Activated T-helper 9 cell treated with anti-CD3 and anti-CD28 coated beads, Interleukin-2, amount 50 U/mL, for 16 hours (primary cell): Measurements from ENCODE around the gene KIF5C.

ENCODE experiments used
- DNase-seq: peaks from one replicate; pipeline ENCODE4 v3.0.0-alpha.2; 2020; ENCODE audit warnings: low read depth

Gene KIF5C

GRCh38 chr2:148926291-148926961 lies 51.4 kb downstream of the KIF5C start:
- peak; percentile 28 for DNase-seq

- DNase-seq, result peak; percentile 2
These were observed 52.0 kb downstream of the KIF5C start for GRCh38 chr2:148926981-148927401.

- no peak for DNase-seq
These were observed 53.4 kb downstream of the KIF5C start for GRCh38 chr2:148928395-148928794.

DNA sequence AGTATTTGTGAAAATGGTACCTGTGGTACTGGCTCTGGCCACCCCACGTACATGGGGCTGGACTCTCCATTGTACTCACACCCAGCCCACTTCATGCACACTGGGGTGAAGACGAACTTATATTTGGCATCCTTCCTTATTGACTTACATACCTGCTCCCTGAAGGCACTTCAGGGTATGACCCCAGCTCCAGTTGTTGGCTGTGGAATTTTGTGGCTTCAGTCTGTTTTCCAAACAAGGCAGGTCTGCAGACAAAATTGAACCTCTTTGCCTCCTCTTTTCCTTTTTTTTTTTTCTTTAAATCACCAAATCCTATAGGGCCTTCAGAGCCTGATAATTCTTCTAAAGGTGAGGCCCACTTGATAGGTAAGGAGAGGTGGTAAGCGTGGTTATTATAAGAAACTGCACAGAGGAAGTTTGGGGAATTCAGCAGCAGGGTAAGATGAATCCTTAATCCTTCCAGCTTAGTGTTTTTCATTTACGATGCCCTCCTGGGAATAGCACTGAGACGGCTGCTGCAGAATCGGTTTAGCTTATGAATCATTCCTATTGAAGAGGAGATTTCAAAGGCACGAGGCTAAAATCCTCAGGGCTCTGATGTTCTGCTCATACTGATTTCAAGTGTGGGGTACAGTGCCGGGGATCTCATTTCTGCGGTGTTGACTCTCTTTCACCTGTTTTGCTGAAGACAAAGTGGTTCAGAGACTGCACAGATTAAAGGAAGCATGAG lies 55.2 kb downstream of the KIF5C start:
- DNase-seq, result no peak

GRCh38 chr2:148932536-148932935 lies 57.5 kb downstream of the KIF5C start:
- no peak for DNase-seq

DNA sequence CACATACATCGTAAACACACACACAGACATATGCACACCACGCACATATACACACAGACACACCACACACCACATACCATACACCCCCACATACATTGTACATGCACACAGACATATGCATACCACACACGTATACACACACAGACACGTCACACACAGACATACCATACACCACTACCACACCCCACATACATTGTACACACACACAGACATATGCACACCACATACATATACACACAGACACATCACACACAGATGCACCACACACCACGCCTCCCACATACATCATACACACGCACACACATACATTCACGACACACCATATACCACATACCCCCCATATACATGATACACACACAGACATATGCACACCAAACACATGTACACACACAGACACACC lies 58.4 kb downstream of the KIF5C start:
- no peak for DNase-seq

GRCh38 chr2:148935791-148936190 lies 60.8 kb downstream of the KIF5C start:
- DNase-seq, result no peak

DNA sequence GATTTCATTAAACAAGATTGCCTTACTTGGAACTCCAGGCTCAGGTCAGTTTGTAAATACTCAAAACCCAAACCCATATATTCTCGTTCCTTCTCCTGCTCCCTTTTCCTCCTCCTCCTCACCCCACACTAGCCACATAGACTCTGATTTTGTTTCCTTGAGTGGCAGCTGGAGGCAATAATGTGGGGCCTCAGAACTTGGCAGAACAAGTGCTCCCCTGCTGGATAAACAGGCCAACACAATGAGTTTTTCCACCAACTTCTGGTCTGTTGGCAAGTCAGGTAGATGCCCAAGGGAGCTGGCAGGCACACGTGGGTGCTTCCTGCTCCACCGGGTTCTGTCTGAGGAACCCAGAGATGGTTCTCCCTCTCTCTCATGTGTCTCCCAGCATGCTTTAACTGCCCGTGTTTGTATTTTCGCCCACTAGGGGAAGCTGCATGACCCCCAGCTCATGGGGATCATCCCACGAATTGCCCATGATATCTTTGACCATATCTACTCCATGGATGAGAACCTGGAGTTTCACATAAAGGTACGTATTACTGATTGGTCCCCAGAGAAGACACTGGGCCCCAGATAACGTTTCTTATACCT lies 61.9 kb downstream of the KIF5C start:
- no peak for DNase-seq

- DNase-seq, result no peak
These were observed 64.2 kb downstream of the KIF5C start for GRCh38 chr2:148939271-148939670.

- no peak for DNase-seq
These were observed 68.1 kb downstream of the KIF5C start for GRCh38 chr2:148943097-148943496.

- no peak for DNase-seq
These were observed 69.5 kb downstream of the KIF5C start for GRCh38 chr2:148944536-148944935.

DNA sequence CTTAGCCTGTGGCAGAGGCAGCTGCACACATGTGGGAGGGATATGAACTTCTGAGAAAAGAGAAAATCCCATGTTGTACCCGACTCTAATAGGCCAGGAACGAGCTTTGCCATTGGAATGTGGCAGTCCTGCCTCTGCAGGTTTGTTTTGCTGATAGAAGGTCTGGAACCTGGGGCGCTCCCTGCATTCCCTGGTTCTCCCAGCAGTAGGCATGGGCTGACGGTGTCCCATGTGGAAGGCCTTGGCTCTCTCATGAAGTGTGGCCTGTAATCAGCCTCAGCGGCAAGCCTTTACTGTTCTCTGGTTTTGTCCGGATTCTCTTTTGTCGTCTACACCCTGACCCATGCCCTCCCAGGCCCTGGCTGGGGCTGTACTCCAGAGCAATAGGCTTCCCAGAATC lies 72.3 kb downstream of the KIF5C start:
- DNase-seq, result no peak

- DNase-seq, result no peak
These were observed 73.8 kb downstream of the KIF5C start for GRCh38 chr2:148948868-148949267.

DNA sequence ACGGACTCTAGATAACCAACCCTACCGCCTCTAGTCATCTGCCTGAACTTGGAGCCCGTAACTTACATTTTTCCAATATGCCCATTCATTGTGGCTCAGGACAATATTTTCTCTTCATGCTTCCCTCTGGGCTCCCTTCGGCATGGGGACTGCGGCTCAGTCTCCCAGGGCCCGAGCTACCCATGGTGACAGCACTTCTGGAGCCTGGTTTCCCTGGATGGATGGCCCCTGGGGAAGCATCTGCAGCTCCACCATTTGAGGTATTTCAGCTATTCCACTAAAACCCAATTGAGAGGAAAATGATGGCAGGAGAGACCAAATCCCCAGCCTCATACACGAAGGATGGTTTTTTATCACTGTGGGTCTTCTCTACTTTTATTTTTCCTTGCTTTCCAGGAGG lies 74.3 kb downstream of the KIF5C start:
- no peak for DNase-seq

- no peak for DNase-seq
These were observed 77.6 kb downstream of the KIF5C start for GRCh38 chr2:148952621-148953020.

DNA sequence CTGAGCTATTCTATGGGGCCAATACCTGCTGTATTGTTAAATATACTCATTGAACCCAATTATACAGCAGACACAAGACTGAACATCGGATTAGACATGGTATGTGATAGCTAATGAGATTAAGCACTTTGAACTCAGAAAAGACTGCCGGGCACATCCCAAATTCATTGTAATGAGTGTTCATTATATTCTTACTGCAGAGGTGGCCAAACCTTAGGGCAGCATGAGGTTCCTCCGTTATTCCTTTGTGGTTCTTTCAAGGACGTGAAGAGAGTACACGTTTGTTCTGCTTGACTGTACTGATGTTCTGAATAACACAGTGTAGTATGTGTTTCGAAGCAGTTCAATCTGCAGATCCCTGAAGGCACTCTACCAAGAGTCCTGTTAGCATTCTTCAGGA lies 78.4 kb downstream of the KIF5C start:
- no peak for DNase-seq

- DNase-seq, result no peak
These were observed 79.5 kb downstream of the KIF5C start for GRCh38 chr2:148954536-148954935.

DNA sequence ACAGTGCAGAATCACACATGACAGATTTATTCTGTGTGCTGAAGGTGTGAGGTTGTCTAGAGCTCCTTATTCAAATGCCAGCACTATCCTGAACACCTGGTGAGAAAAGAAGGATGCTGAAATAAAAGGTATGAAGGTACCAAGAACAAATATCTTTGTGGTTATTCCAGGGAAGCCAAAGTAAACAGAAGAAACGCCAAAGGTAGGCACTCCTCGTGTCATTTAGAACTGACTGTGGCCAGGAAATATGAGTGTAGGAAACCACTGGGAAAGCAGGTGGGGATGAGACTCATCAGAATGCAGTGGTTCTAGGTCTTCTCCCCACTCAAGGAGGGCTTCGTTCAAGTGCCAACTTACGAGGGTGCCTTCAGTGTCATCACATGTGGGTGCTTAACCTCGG lies 80.8 kb downstream of the KIF5C start:
- DNase-seq, result no peak

DNA sequence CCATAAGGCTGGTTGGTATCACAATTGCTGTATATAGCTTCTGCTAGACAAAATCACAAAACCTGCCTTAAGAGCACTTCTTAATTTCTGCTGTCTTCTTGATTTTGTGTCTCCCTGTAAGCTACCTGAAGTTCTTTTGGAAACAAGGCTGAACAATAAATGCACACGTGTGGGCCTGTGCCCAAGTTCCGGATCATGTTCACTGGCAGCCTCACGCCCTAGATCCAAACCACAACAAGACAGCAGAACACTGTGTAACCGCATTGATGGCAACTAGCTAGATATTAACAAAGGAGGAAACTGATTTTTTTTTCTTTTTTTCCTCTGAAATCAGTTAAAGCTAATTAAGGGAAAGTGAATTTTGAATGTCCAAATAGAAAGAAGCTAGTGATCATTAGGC lies 82.0 kb downstream of the KIF5C start:
- no peak for DNase-seq

DNA sequence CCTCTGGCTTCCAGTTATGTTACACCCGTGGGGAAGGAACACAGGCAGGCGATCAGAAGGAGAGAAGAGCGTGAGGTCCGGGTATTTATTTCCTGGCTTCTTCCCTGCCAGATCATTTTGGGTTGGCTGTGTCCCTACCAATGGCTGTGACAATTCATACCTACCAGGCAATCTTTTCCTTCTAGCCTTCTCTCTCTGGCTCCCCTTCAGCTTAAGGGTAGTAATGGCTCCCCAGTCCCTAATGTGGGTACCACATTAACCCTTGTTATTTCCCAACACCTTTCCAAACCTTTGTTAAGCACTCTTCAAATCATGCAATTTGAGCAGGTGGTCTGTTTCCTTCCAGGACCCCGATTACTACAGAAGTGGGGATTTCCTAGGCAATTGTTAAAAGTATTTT lies 84.7 kb downstream of the KIF5C start:
- no peak for DNase-seq

DNA sequence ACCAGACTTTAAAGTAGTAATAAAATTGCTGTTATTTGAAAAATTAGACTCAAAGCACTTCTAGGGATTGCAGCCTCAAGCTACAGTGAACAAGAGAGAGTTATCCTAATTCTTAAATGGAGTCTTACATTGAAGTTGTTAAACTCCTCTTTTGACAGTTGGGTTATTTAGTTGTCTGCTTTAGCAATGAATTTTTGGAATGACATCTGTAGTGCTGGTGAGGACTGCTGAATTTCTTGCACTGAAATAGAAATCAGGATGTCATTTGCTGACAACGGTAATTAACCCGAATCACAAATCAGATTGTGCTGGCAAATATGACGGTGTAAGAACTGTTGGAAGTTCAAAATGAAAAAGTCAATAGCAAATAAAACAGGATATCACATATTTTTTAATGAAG lies 85.5 kb downstream of the KIF5C start:
- no peak for DNase-seq

DNA sequence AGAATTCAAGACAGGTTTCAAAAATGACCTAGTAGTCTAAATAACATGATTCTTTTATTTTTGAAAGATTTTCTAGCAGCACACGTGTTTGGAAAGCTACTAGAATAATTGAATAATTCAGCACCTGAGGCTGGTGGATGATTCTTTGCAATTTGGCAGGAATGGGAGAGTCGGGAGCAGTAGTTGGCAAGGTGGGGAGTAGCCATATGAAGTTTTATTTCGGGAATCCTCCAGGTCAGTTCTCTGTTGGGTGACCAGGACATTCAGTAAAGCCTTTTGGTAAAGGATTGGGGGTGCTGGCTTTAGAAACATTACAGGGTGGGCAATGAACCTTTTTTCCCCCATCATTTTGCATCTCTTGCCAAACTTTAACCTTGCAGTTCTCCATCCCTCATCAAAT lies 88.4 kb downstream of the KIF5C start:
- DNase-seq, result no peak

DNA sequence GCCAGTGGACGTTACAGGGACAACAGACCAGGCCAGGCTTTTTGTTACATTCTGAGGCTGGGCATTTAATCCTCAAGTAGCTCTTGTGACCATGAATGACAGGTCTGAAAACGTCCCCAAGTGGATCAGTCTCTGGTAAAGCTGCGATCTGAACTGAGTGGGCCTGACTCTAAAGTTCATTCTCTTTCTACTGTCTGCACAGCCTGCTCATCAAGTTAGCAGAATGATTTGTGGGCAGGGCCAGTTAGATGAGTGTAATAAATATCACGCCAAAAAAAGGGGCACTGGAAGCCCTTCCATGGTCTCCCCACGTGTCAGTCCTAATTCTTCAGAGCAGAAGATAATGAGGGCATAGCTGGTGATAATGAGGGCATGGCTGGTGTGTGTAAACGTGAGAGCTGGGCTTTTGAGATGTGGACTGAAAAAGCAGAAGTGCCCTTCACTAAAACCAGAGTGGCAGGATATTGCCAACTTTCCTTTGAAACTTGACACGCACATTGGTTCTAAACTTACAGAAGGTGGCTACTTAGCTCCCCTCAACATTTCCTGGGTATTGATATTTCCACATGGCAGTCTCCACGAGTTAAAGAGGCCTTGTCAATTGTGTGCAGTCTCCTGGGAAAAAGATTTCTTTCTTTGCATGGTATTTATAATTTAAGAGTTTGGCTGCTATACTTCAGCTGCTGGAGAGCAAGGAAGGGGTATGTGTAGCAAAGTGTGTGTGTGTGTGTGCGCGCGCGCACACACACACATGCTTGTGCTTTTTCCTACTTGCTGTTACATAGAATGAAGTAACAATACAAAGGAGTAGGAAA lies 90.8 kb downstream of the KIF5C start:
- DNase-seq, result no peak
